ENCODE data around the gene SLC22A1. TPM values are rescaled to one million over a fixed set of nuclear protein-coding genes. Genes with fewer than 3 reads are reported as not detected.

Gene SLC22A1
- total RNA-seq, 1 experiment from 2014 or later: 0.39 TPM

DNA sequence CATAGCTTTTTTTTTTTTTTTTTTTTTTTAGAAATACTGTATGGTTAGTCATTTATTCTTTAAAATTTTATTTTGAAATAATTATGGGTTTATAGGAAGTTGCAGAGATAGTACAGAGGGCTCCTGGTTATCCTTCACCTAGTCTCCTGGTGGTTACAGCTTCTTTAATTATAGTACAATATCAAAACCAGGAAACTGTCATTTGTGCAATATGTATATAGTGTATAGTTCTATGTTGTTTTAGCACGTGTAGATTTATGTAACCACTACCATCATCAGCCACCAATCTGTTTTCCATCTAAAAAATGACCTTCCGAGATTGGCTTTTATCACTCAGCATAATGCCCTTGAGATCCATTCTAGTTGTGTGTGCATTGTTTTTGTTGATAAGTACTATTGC, 82.3 kb downstream of the SLC22A1 start:
- Histone ChIP-seq H3K23me2 (ENCODE audit: insufficient read length, low read depth, low read length, poor library complexity, severe bottlenecking) (no peaks in the 10 kb centered on the region), H2BK20ac (ENCODE audit: low read depth, low read length, poor library complexity, severe bottlenecking) (no peak overlapping the region), H2BK5ac (ENCODE audit: insufficient read length, low read length) (no peak overlapping the region), H4K8ac (replicated peaks; ENCODE audit: insufficient read length, low read depth, low read length) (no peak overlapping the region), H3K4me2 (ENCODE audit: insufficient read depth, insufficient read length, low read length) (no peak overlapping the region), H3K27me3 (ENCODE audit: insufficient read depth, low read length) (no peaks in the 10 kb centered on the region), H3K79me2 (ENCODE audit: insufficient read depth, low read length) (no peaks in the 10 kb centered on the region), H3K9me3 (ENCODE audit: control insufficient read depth, low read depth, low read length) (peaks cover 19% of the 10 kb centered on the region), H3K27ac (ENCODE audit: insufficient read length, low read depth, low read length) (no peak overlapping the region), H2BK12ac (ENCODE audit: insufficient read length, low read depth, low read length) (no peak overlapping the region), H4K5ac (ENCODE audit: insufficient read length, low read depth, low read length) (no peak overlapping the region), H3K23ac (ENCODE audit: insufficient read length, low read depth, low read length) (no peak overlapping the region), H3K4ac (ENCODE audit: low read depth, low read length) (no peak overlapping the region), H3K56ac (ENCODE audit: insufficient read length, low read depth, low read length) (no peak overlapping the region), H3K18ac (ENCODE audit: insufficient read length, low read depth, low read length) (no peak overlapping the region), H3K79me1 (ENCODE audit: insufficient read depth, low read depth, low read length, poor library complexity, severe bottlenecking) (no peaks in the 10 kb centered on the region), H2BK15ac (ENCODE audit: low read depth, low read length) (no peak overlapping the region), H3K14ac (ENCODE audit: insufficient read depth, low read length) (no peak overlapping the region), H2BK120ac (ENCODE audit: low read depth, low read length, poor library complexity, severe bottlenecking) (no peak overlapping the region), H2AFZ (ENCODE audit: low read length) (no peak overlapping the region), H3K9ac (ENCODE audit: extremely low read depth, insufficient read length, low read length) (no peak overlapping the region), H3K4me1 (ENCODE audit: insufficient read depth, low read length) (no peaks in the 10 kb centered on the region), H4K20me1 (ENCODE audit: control insufficient read depth, insufficient read depth, insufficient read length) (no peaks in the 10 kb centered on the region), H3T11ph (ENCODE audit: low read length) (no peak overlapping the region), H2AK5ac (ENCODE audit: insufficient read length, low read length) (no peak overlapping the region), H4K91ac (ENCODE audit: insufficient read length, low read depth, low read length) (no peak overlapping the region)
- peaks cover 7 to 10% of the 10 kb centered on the region in 2 experiments for H3K4me1 Mint-ChIP-seq
- no peak for DNase-seq
- no peaks in the 10 kb centered on the region for H3K27me3 Mint-ChIP-seq (ENCODE audit: low read depth)
- H3K9me3 Mint-ChIP-seq: peaks cover 24 to 26% of the 10 kb centered on the region in 2 experiments
- TF ChIP-seq, protein P1, sequence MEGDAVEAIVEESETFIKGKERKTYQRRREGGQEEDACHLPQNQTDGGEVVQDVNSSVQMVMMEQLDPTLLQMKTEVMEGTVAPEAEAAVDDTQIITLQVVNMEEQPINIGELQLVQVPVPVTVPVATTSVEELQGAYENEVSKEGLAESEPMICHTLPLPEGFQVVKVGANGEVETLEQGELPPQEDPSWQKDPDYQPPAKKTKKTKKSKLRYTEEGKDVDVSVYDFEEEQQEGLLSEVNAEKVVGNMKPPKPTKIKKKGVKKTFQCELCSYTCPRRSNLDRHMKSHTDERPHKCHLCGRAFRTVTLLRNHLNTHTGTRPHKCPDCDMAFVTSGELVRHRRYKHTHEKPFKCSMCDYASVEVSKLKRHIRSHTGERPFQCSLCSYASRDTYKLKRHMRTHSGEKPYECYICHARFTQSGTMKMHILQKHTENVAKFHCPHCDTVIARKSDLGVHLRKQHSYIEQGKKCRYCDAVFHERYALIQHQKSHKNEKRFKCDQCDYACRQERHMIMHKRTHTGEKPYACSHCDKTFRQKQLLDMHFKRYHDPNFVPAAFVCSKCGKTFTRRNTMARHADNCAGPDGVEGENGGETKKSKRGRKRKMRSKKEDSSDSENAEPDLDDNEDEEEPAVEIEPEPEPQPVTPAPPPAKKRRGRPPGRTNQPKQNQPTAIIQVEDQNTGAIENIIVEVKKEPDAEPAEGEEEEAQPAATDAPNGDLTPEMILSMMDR (conservative IDR thresholded peaks at IDR 0.05): no peak
- H3K27ac Mint-ChIP-seq: no peak overlapping the region
- H3K36me3 Mint-ChIP-seq (ENCODE audit: insufficient read depth in 1 of 3, low read depth in 3 of 3): peaks cover 23 to 28% (median 25%) of the 10 kb centered on the region in 3 experiments
- no CpG with 5 or more reads among the region's 2 CpGs for WGBS (ENCODE audit: extremely low coverage, insufficient read length, low lambda C conversion rate)
- no peak overlapping the region for H3K4me3 Mint-ChIP-seq

Data from H9 (cell line).